Stimulated activated CD8-positive, alpha-beta memory T cell treated with anti-CD3 and anti-CD28 coated beads, Interleukin-12 subunit alpha, Interleukin-12 subunit beta, amount 100 ng/mL, for 1 hour (primary cell): ENCODE results near the gene ZNF473.
"Not testable (repeated sequence)": the region's sequence is repeated elsewhere in the genome, so short reads cannot be mapped to it uniquely, and the experiment has no call there.

Experiments
- DNase-seq: peaks from one replicate; pipeline ENCODE4 v3.0.0-alpha.2; 2020; ENCODE audit warnings: low read depth

ZNF473 gene

DNA sequence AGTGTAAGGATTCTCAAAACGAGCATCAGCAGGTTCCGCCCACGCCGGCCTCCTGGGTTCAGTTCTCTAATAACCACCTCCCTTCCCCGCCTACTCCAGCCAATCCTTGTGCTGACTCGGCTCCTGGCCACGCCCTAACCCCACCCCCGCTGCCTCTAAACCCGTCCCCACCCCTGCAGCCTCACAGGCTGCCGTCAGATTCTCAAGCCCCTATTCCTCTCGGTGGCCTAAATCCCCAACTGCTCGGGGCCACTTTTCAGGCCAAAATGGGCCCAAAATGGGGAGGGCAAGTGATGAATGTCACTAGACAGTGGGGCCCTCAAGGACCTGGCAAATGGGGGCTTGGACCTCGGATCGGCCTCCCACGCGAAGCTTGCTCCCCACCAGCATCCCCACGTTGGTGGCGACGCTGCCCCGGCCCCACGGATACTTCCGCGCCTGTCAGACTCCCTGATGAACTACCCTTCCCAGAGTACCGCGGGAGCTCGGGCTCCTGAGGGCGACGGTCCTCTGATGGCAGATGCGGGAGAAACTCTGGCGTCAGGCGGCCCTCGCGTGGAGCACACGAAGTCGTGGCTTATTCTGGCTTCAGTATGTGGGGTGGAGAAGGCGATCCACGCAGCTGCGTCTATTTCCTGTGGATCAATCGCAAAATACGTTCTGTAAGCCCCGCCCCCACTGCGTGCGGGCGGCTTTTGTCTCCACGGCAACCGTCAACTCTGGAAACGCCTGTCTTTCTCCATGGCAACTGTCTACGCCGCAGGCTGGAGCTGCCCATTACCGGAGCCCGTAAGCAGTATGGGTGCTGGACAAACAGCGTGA, 24.8 kb downstream of the ZNF473 start:
- DNase-seq: peak; percentile 73

DNA sequence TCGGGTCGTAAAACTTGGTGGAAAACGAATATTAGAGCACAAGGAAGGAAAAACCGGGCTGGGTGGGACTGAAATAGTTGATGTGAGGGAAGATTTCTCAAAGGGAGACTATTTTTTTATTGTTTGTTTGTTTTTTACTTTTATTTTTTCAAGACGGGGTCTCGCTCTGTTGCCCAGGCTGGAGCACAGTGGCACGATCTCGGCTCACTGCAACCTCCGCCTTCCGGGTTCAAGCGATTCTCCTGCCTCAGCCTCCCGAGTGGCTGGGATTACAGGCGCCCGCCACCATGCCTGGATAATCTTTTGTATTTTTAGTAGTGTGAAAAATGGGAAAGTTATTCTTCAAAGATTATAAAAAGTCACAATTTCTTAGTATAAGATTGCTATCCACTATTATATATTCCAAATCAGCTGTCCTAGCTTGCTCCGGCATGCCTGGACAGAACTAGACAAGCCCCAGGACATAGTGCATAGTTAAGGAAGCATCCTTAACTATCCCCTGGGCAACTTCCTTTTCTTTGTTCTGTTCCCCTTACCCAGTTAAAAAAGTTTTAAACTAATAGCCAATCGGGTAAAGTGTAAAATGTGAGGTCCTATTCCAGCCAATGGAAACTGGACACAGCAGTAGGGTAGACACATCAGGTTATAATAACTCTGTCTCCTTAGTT, 25.6 kb downstream of the ZNF473 start:
- not testable (repeated sequence) for DNase-seq

DNA sequence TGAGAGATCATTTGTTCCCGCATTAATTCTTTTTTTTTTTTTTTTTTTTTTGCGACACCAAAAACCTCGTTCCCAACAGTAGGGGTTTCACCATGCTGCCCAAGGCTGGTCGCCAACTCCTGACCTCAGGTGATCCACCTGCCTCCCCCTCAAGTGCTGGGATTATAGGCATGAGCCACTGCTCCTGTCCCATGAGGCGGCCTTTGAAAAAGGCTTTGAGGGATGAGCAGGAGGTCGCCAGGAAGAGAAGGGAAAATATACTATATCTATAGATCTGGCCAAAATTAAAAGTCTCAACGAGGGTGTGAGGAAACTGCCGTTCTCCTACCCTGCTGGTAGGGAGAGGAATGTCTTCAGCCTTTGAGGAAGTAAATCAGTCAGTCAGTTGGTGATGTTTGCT, 26.2 kb downstream of the ZNF473 start:
- no peak for DNase-seq

DNA sequence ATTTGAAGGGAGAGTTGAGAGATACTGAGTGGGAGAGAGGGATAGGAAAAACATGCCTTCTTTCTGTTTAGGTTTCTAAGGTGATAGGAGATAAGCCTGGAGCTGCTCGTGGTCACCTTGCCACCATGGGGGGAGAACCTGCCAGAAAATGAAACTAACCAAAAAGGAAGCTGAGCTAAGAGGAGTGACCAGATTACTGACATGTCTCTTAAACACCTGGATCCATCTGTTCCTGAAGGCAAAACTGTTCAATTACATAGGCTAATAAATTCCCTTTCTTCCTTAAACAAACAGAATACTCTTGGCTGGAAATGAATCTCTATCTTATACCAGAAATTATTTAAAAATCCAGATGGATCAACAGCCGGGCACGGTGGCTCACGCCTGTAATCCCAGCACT, 27.3 kb downstream of the ZNF473 start:
- no peak for DNase-seq

DNA sequence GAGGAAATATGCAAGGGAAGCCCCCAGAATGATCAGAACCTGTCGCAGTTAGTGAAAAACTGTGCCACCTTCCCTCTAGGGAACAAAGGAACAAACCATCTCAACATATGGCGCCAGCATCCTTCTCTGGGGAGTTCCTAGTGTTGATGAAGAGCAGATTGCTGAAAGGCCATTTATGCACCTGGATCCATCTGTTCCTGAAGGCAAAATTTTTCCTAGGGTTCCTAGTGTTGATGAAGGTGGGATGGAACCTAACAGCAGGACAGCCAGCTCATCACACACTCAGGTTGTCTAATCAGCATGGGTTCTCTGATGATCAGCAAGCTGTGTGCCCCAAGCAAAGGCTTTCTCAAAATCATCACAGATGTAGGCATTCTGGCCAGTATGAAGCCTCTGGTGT, 32.6 kb downstream of the ZNF473 start:
- DNase-seq: no peak

DNA sequence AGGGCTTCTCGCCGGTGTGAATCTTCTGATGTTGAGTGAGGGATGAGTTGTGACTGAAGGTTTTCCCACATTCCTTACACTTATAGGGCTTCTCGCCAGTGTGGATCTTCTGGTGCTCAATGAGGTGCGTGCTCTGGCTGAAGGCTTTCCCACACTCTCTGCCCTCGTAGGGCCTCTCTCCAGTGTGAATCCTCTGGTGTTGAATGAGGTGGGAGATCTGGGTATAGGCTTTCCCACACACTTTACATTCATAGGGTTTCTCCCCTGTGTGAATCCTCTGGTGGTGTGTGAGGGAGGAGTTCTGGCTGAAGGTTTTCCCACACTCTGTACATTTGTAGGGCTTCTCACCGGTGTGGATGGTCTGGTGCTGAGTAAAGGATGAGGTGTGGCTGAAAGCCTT, 33.2 kb downstream of the ZNF473 start:
- no peak for DNase-seq

DNA sequence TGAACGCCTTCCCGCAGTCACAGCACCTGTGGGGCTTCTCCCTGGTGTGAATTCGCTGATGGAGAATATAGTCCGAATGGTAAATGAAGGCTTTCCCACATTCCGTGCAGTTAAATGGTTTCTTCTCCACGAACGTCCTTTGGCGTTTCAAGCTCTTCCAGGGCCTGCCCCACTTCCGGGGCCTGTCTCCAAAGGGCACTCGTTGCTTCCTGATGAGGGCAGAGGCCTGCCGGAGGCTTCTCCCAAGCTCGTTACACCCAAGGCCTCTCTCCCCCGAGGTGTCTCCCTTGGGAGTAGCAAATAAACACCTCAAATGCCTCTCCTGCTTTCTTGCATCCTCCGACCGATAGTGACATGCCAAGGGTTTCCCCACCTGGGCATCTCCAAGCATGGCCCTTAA, 34.3 kb downstream of the ZNF473 start:
- no peak for DNase-seq

DNA sequence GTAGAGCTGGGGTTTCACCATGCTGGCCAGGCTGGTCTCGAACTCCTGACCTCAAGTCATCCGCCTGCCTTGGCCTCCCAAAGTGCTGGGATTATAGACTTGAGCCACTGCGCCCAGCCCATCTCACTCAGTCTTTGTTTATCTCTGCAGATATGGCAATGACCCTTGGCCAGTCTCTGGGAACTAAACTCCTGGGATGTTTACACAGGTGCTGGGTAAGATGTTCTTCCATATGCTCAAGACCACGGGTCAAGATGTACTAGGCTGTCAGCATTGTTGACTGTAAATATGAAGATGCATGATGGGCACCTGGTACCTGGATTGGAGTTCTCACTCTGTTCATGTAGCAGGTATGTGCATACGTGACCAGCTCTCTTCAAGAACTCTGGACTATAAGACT, 35.8 kb downstream of the ZNF473 start:
- no peak for DNase-seq

DNA sequence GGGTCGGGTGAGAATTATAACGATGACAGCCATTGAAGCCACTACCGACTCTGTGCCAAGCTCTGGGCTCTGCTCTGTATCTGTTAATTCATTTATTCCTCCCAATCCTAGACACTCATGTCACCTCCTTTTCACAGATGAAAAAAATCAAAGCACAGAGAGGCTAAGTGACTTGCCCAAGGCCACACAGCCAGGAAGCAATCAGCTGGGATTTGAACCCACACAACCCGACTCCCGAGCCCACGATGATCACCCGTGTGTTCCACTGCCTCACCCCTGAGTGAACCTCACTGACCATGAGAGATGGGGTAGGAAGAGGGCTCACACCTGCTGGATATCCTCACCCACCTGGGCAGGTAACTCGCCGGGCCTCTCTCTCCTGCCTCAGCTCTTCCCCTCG, 40.1 kb downstream of the ZNF473 start:
- no peak for DNase-seq

DNA sequence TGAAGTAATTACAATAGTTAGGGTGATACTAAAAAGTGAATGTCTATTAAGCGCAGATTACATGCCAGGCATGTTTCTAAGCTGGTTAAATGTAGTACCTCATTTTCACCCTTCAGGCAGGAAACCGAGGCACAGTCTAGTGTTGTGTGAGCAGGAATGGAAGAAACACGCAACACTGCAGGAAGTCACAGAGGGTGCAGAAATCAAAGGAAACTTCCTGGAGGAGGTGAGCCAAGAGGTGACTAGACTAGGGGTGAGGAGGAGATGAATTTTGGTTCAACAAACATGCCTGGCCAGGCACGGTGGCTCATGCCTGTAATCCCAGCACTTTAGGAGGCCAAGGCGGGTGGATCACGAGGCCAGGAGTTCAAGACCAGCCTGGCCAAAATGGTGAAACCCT, 41.8 kb downstream of the ZNF473 start:
- no peak for DNase-seq

DNA sequence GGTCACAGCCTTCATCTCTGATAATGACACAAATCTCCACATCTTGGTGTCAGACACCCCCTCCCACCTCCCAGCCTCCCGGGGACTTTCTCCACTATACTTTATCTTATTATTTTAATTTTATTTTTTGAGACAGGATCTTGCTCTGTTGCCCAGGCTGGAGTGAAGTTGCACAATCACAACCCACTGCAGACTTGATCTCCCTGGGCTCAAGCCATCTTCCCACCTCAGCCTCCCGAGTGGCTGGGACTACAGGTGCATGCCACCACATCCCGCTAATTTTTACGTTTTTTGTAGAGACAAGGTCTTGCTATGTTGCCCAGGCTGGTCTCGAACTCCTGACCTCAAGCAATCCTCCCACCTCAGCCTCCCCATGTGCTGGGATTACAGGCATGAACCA, 42.6 kb downstream of the ZNF473 start:
- not testable (repeated sequence) for DNase-seq

DNA sequence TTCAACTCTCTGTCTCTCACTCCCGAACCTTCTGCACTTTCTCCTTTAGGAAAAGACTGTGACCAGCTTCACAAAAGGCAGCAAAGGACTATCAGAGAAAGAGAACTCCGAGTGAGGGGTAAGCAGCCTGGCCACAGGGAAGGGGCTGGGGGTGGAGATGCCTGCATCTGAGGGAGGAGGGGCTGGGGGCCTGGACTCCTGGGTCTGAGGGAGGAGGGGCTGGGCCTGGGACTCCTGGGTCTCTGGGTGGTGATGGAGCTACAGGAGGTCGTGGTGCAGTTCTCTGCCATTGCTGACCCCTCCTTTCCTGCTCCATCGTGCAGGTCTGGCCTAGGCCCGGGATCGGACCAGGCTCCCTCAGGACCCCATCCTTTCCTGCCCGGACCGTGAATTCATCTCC, 49.3 kb downstream of the ZNF473 start:
- not testable (repeated sequence) for DNase-seq

DNA sequence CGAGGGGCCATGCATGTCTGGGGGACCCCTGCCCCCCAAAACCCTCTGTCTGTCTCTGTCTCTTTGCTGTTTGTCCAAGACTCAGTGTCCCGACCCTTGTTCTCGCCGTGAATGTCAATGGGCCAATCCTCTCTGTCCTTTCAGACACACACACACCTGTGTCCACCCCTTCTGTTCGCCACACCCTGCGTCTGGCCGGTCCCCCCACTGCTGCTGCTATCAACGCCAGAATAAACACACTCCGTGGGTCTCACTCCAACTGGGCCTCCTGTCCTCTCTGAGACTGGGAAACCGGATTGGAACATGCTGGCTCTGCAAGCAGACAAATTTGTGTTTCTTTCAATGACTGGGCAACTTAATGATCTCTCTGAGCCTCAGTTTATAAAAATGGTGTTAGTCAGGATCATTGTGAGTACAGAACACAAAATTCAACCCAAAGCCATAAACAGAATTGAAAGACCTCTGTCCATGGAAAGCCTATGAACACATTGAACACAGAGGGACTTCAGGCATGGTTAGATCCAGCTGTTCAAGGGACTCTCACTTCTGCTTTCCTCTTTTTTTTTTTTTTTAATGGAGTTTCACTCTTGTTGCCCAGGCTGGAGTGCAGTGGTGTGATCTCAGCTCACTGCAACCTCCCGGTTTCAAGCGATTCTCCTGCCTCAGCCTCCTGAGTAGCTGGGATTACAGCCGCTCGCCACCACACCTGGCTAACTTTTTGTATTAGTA, 50.0 kb downstream of the ZNF473 start:
- DNase-seq: not testable (repeated sequence)

DNA sequence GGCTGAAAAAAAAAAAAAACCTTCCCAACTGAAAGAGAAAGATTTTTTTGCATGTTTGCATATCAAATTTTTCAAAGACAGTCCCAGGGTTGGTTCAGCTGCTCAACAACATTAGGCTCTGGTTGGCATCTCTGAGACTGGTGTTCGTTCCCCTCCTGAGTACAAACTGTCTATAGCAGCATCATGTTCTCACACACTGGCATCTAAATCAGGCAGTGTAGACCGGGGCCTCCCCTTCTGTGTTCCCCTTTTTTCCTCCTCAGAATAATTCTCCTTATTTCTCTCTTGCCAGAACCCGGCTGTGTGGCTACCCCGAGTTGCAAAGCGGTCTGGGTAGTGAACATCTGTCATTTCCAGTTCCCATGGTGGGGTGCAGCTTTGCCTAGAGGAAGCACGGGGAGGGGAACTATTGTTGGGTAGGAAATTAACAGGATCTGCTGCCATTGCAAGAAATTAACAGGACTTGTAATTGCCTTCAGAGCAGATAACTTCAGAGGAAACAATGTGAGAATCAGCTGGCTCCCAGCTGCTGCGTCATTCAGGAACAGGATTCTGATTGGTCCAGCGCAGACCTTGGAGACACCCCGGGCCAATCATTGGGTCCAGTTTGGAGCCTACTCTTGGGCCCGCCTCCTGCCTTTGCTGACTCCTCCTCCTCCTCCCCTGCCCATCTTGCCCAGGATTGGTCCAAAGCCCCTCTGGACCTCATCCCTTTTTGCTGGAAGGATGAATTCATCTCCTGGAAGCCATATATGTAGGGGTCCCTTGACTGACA, 51.0 kb downstream of the ZNF473 start:
- not testable (repeated sequence) for DNase-seq

DNA sequence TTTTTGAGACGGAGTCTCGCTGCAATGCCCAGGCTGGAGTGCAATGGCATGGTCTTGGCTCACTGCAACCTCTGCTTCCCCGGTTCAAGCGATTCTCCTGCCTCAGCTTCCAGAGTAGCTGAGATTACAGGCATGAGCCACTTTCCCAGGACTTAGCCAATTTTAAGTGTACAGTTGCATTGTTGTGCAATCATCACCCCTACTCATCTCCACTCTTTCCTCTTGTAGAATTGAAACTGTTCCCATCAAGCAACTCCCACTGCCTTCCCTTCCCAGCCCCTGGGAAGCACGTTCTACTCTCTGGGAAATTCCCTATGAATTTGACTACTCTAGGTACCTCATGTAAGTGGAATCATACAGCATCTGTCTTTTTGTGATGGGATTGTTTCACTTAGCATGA, 53.2 kb downstream of the ZNF473 start:
- not testable (repeated sequence) for DNase-seq

DNA sequence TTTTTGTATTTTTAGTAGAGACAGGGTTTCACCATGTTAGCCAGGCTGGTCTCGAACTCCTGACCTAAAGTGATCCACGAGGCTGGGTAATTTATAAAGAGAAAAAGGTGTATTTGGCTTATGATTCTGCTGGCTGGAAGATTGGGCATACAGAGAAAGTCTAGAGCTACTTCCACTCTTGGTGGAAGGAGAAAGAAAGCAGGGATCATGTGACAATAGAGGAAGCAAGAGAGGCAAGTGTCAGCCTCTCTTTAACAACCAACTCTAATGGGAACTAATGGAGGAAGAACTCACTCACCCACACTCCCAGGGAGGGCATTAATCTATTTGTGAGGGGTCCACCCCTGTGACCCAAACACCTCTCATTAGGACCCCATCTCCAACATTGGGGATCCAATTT, 58.6 kb downstream of the ZNF473 start:
- DNase-seq: not testable (repeated sequence)

DNA sequence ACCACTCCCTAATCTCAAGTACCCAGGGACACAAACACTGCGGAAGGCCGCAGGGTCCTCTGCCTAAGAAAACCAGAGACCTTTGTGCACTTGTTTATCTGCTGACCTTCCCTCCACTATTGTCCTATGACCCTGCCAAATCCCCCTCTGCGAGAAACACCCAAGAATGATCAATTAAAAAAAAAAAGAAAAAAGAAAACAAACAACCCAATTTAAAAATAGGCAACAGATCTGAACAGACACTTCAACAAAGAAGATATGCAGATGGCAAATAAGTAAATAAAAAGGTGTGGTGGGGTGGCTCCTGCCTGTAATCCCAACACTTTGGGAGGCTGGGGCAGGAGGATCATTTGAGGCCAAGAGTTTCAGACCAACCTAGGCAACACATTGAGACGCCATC, 61.3 kb downstream of the ZNF473 start:
- not testable (repeated sequence) for DNase-seq

DNA sequence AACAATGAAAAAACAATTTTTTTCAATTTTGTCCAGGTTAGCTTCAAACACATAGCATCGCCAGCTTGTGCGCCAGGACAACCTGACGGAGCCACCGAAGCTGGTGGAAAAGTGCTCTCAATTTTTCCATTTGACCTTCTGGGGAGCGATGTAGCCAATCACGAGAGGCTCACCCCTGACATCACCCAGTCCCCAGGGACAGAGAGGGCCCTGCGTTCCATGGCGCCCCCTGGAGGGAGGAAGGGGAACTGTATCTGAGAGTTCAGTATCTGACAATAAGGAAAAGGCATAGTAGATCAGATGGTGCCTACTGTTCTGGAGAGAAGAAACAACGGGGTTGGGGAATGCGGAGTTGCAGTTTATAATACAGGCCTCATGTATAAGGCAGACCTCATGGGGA, 64.9 kb downstream of the ZNF473 start:
- DNase-seq: peak; percentile 15

DNA sequence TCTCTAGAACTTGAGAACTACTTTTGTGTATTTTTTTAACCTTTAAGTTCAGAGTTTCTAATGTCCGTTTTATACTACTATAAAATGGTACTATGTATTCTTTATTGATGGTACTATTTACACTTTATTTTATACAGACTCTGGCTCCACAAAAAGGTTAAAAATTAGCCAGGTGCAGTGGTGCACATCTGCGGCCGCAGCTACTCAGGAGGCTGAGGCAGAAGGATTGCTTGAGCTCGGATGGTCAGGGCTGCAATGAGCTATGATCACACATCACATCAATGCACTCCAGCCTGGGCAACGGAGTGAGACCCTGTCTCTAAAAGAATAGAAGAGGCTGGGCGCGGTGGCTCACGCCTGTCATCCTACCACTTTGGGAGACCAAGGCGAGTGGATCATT, 66.0 kb downstream of the ZNF473 start:
- DNase-seq: not testable (repeated sequence)

DNA sequence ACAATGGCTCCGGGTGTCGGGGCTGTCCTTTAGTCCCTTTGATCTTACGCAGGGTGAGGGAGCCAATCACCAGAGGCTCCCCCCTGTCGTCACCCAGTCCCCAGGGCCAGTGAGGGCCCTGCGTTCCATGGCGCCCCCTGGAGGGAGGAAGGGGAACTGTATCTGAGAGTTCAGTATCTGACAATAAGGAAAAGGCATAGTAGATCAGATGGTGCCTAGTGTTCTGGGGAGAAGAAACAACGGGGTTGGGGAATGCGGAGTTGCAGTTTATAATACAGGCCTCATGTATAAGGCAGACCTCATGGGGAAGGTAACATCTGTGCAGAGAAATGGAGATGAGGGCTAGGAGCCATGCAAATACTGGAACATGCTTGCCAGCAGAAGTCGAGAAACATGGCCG, 66.8 kb downstream of the ZNF473 start:
- not testable (repeated sequence) for DNase-seq

DNA sequence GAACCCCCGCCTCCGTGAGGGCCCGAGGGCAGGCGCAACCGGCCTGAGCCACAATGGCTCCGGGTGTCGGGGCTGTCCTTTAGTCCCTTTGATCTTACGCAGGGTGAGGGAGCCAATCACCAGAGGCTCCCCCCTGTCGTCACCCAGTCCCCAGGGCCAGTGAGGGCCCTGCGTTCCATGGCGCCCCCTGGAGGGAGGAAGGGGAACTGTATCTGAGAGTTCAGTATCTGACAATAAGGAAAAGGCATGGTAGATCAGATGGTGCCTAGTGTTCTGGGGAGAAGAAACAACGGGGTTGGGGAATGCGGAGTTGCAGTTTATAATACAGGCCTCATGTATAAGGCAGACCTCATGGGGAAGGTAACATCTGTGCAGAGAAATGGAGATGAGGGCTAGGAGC, 72.1 kb downstream of the ZNF473 start:
- DNase-seq: not testable (repeated sequence)

DNA sequence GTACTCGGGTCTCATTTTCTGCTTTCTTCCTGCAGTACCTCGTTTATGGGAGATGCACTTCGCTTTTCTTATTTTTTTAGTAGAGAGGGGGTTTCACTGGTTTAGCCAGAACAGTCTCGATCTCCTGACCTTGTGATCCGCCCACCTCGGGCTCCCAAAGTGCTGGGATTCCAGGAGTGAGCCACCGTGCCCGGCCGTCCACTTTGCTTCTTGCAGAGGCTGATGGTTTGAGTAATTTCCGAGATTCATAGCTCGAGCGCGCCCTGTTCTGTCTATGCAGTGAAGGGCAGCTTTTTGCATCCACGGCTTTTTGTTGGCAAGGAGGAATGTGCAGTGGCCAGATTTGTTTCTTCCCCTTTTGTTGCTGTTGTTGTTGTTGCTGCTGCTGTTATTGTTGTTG, 73.1 kb downstream of the ZNF473 start:
- DNase-seq: not testable (repeated sequence)
